RWPE1 (cell line): Measurements from ENCODE around the gene SLC39A1.
"Not testable (repeated sequence)": the region's sequence is repeated elsewhere in the genome, so short reads cannot be mapped to it uniquely, and the experiment has no call there.

ENCODE experiments used
- CTCF ChIA-PET: fragments of 350-600 bp; sonication (Branson Sonifier 250); formaldehyde crosslinking; extraction: SDS; loops from one replicate; lab custom pipeline; 2021; lab: Yijun Ruan, JAX
- POLR2A ChIA-PET: fragments of 400-600 bp; formaldehyde crosslinking; extraction: SDS; loops from one replicate; lab custom pipeline; 2020; ENCODE audit warnings: antibody characterized with exemption; ENCODE audit not compliant: low non-redundant PET; lab: Yijun Ruan, JAX
- DNase-seq: peaks from one replicate; pipeline ENCODE4 v3.0.0; 2012; ENCODE audit warnings: low spot score
- H3K27ac ChIP-seq: fragments of 450-650 bp; 2 replicates; pipeline ENCODE4 v1.5.1; 2017
- TF ChIP-seq, protein P1 (sequence below): fragments of 450-650 bp; conservative IDR thresholded peaks from 2 replicates; pipeline ENCODE4 v1.5.1; 2017; ENCODE audit warnings: low read depth, mild to moderate bottlenecking

The SLC39A1 gene

DNA sequence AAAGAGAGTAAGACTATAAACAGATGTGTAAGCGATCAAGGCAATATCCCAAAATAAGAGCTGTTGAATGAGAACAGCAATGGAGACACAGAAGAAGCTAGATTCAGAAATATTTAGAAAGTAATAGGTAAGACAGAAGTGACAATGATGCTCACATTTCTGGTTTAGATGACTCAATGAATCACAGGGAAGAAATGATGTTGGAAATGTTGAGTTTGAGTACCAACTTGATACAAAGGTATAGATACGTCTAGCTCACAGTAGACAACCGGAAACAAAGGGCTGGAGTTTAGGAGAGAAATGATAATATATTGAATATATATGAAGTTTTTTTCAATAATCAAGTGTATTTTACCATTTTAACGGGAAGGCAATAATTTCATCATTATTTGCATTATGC is 47.0 kb downstream of the SLC39A1 start:
- TF ChIP-seq, protein P1, sequence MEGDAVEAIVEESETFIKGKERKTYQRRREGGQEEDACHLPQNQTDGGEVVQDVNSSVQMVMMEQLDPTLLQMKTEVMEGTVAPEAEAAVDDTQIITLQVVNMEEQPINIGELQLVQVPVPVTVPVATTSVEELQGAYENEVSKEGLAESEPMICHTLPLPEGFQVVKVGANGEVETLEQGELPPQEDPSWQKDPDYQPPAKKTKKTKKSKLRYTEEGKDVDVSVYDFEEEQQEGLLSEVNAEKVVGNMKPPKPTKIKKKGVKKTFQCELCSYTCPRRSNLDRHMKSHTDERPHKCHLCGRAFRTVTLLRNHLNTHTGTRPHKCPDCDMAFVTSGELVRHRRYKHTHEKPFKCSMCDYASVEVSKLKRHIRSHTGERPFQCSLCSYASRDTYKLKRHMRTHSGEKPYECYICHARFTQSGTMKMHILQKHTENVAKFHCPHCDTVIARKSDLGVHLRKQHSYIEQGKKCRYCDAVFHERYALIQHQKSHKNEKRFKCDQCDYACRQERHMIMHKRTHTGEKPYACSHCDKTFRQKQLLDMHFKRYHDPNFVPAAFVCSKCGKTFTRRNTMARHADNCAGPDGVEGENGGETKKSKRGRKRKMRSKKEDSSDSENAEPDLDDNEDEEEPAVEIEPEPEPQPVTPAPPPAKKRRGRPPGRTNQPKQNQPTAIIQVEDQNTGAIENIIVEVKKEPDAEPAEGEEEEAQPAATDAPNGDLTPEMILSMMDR, result no peak
- ChIA-PET CTCF (interaction anchor here (0.7 kb wide), 1 partner anchor 70 kb away, joined by 7 read pairs; no protein-coding TSS in a partner anchor), POLR2A (no interaction called here)
- DNase-seq, result no peak
- H3K27ac ChIP-seq, result no peak overlapping the region

- no peak for DNase-seq
- TF ChIP-seq, protein P1, result no peak
- CTCF ChIA-PET, result interaction anchor here (0.9 kb wide), 1 partner anchor 34 kb away, joined by 3 read pairs; the partner anchor contains the start of gene DENND4B
- POLR2A ChIA-PET, result no interaction called here
- H3K27ac ChIP-seq, result no peak overlapping the region
Measured at GRCh38 chr1:153912349-153912748, 51.0 kb downstream of the SLC39A1 start.

DNA sequence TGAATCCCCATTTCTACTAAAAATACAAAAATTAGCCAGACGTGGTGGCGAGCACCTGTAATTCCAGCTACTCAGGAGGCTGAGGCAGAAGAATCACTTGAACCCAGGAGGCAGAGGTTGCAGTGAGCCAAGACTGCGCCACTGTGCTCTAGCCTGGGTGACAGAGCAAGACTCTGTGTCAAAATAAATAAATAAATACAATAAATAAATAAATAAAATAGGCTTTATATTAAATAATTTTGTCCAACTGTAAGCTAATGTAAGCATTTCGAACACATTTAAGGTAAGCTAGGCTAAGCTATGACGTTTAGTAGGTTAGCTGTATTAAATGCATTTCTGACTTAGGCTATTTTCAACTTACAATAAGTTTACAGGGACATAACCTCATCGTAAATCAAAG is 52.8 kb downstream of the SLC39A1 start:
- H3K27ac ChIP-seq, DNase-seq, CTCF ChIA-PET, POLR2A ChIA-PET: not testable (repeated sequence)
